ENCODE measurements around the gene NRG3. TPM values are rescaled to one million over a fixed set of nuclear protein-coding genes. Genes with fewer than 3 reads are reported as not detected.

Gene NRG3
- total RNA-seq, 2 donors from 2014 or later = 0.97 TPM; not detected in 1

- intact Hi-C loops (cut with DNase I) = no loop called here
- Histone ChIP-seq H3K27me3 (replicated peaks; ENCODE audit: insufficient read depth) (no peaks in the 10 kb centered on the region), H3K4me3 (no peak overlapping the region), H3K4me1 (replicated peaks) (no peaks in the 10 kb centered on the region), H3K36me3 (no peaks in the 10 kb centered on the region), H3K27ac (no peak overlapping the region), H3K9me3 (no peaks in the 10 kb centered on the region)
- 82% methylated on average over 7 of the region's 7 CpGs for WGBS
- no peak for TF ChIP-seq CTCF (IDR thresholded peaks at IDR 0.05)
- TF ChIP-seq POLR2A (IDR thresholded peaks at IDR 0.05) = no peak
- no peak for TF ChIP-seq POLR2AphosphoS5 (IDR thresholded peaks at IDR 0.05)
- DNase-seq (ENCODE audit: low spot score) = no peak
Measured at GRCh38 chr10:82564353-82565196, 689.6 kb downstream of the NRG3 start.

DNA sequence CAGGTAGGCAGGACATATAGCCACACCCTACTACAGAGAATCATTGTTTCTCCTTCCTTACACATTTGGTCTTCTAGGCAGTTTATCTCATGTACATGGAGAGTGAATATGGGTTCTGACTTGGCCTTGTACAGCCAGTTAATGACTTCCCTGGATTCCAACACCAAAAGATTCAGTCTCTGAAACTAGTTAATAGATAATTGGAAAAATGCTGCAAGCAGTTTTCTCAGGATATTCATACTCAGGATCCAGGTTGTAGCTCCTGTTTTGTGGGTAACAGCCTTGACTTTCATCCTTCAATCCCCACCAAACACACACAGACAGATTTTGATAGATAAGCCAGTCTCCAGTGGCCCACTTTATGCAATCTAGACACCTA, 690.2 kb downstream of the NRG3 start:
- H3K36me3 ChIP-seq = no peaks in the 10 kb centered on the region
- no peaks in the 10 kb centered on the region for H3K9me3 ChIP-seq
- no peak for DNase-seq (ENCODE audit: low spot score)
- H3K27me3 ChIP-seq (replicated peaks; ENCODE audit: insufficient read depth) = no peaks in the 10 kb centered on the region
- no peak for TF ChIP-seq CTCF (IDR thresholded peaks at IDR 0.05)
- TF ChIP-seq POLR2AphosphoS5 (IDR thresholded peaks at IDR 0.05) = no peak
- no peak for TF ChIP-seq POLR2A (IDR thresholded peaks at IDR 0.05)
- no peak overlapping the region for H3K4me3 ChIP-seq
- H3K4me1 ChIP-seq (replicated peaks) = no peaks in the 10 kb centered on the region
- no peak overlapping the region for H3K27ac ChIP-seq
- intact Hi-C loops (cut with DNase I) = no loop called here

DNA sequence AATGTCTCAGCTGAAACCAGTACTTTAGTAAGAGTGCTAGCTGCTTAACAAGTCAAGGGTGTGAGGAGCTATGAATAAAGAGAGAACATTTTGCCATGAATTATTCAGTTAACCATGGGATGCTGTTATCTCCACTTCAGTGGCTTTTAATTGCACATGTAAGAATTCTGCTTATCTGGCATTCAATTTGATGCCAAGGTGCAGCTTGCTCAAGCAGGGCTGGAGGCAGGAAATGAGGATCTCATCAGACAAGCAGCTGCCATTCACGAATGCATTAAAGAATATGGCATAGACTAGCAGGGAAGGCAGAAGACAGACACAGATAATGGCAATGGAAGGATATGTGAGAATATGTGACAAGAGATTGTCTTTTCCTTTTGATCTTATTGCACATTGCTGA, 697.8 kb downstream of the NRG3 start:
- H3K27me3 ChIP-seq (replicated peaks; ENCODE audit: insufficient read depth) = no peaks in the 10 kb centered on the region
- H3K27ac ChIP-seq = no peak overlapping the region
- no peak for DNase-seq (ENCODE audit: low spot score)
- WGBS = 80% methylated on average over 1 of the region's 1 CpG
- H3K4me3 ChIP-seq = no peak overlapping the region
- TF ChIP-seq POLR2AphosphoS5 (IDR thresholded peaks at IDR 0.05) = no peak
- TF ChIP-seq CTCF (IDR thresholded peaks at IDR 0.05) = no peak
- no peak for TF ChIP-seq POLR2A (IDR thresholded peaks at IDR 0.05)
- H3K36me3 ChIP-seq = no peaks in the 10 kb centered on the region
- intact Hi-C loops (cut with DNase I) = no loop called here
- H3K4me1 ChIP-seq (replicated peaks) = no peaks in the 10 kb centered on the region
- H3K9me3 ChIP-seq = no peaks in the 10 kb centered on the region

GRCh38 chr10:82574081-82574480, 699.1 kb downstream of the NRG3 start:
- intact Hi-C loops (cut with DNase I) = no loop called here
- Histone ChIP-seq H3K27ac (no peak overlapping the region), H3K9me3 (no peaks in the 10 kb centered on the region), H3K36me3 (no peaks in the 10 kb centered on the region), H3K4me1 (replicated peaks) (no peaks in the 10 kb centered on the region), H3K27me3 (replicated peaks; ENCODE audit: insufficient read depth) (no peaks in the 10 kb centered on the region), H3K4me3 (no peak overlapping the region)
- 53% methylated on average over 2 of the region's 2 CpGs for WGBS
- DNase-seq (ENCODE audit: low spot score) = no peak
- TF ChIP-seq POLR2A (IDR thresholded peaks at IDR 0.05) (no peak), POLR2AphosphoS5 (IDR thresholded peaks at IDR 0.05) (no peak), CTCF (IDR thresholded peaks at IDR 0.05) (no peak)

DNA sequence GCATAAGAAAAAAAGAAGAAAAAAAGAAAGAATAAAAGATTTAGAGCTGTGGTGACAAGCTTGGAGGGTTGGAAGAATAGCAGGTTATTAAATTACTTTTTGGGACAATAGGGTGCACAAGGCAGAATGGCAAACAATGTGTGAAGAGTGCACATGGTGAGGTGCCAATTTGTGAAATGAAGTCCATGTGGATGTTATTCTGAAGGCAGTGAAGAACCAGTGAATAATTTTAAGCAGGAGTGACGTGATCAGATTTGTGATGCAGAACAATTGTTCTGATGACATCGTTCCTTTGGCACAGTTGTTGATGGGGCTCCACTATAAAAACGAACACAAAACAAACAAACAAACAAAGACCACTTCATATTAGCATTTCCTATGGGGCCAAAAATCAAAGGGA, 700.3 kb downstream of the NRG3 start:
- Histone ChIP-seq H3K27me3 (replicated peaks; ENCODE audit: insufficient read depth) (no peaks in the 10 kb centered on the region), H3K36me3 (no peaks in the 10 kb centered on the region), H3K4me3 (no peak overlapping the region), H3K9me3 (no peaks in the 10 kb centered on the region), H3K27ac (no peak overlapping the region), H3K4me1 (replicated peaks) (no peaks in the 10 kb centered on the region)
- WGBS = 70% methylated on average over 3 of the region's 3 CpGs
- intact Hi-C loops (cut with DNase I) = no loop called here
- DNase-seq (ENCODE audit: low spot score) = no peak
- TF ChIP-seq POLR2AphosphoS5 (IDR thresholded peaks at IDR 0.05) (no peak), POLR2A (IDR thresholded peaks at IDR 0.05) (no peak), CTCF (IDR thresholded peaks at IDR 0.05) (no peak)

All from prostate gland (tissue), 2 donors.